Raji (cell line): ENCODE measurements around the gene CACNG4.

Experiments
- POLR2A ChIP-seq: IDR thresholded peaks from 2 replicates; pipeline ENCODE4 v1.6.1; 2011; ENCODE audit warnings: low read depth, low read length, control low read depth; ENCODE audit not compliant: insufficient read depth

CACNG4 gene

DNA sequence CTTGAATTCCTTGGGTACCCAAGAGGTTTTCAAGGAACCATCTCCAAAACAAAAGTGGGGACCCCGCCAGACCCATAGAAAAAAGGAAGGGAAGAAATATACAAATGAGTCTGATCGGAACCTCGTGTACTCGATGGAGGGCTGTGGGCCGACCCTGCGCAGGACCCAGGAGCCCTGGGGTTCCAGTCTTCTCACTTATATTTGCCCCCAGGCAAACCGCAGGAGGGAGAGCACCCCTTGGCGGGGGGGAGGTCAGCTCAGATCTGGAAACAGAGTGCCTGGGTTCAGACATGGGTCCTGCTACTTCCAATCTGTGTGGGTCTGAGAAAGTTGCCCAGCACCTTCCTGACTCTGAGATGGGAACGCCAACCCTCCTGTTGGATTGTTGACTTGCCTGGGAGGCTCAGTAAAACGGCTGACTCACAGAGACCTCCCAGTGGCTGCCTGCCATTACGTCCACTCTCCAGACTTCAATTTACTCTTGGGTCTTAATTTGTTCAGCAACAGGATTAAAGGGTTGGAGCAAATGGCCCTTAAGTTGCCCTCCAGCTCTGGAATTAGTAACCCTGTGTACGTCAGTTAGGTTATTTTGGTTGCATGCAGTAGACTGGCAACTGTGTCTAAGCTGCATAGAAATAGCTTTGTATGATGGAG is 24.9 kb upstream of the CACNG4 start:
- TF ChIP-seq POLR2A, result no peak

DNA sequence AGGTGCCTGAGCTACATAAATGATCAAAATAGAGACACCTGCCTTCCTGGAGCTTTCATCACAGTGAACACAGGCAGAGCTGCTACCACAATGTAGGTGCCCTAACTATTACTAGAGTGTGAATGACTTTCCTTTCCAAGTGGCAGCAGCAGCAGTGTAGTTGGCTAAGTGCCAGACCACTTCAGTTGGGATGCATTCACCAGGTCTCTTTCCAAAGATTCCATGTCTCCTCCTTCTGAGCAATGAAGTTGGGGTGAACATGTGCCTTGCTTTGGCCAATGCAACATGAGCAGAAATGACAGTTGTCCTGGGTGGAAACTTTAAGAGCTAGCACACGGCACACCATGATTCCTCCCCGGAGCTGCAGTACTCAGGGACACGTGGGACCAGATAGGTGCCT is 23.3 kb upstream of the CACNG4 start:
- TF ChIP-seq POLR2A, result no peak

DNA sequence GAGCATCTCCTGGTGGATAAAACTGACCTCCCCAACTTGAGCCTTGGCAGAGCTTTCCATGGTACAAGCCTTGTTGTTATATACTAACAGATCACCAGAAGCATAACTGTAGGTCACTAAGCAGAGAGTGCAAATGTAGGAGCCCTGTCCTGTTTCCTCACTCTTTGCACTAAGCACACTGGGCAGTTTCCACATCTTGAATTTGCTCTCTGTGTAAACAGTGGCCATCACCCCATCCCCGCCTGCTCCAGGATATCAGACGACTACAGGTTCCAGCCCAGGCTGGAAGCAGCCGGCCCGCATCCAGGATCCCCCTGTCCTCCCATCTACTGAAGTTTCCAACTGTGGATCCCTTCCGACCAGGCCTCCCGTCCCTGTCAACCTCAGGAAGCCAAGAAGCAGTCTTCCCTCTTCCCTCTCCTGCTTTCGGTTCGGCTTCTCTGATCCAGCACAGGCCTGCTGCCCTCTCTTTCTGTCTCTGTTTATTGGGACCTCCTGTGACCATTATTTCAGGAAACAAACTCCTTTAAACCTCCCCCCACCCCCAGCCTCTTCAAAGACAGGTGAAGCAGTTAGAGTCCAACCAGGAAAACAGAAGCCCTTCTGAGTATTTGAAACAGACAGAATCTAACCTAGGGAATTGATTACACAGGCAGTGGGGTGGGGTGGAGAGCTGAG is 22.6 kb upstream of the CACNG4 start:
- no peak for TF ChIP-seq POLR2A

DNA sequence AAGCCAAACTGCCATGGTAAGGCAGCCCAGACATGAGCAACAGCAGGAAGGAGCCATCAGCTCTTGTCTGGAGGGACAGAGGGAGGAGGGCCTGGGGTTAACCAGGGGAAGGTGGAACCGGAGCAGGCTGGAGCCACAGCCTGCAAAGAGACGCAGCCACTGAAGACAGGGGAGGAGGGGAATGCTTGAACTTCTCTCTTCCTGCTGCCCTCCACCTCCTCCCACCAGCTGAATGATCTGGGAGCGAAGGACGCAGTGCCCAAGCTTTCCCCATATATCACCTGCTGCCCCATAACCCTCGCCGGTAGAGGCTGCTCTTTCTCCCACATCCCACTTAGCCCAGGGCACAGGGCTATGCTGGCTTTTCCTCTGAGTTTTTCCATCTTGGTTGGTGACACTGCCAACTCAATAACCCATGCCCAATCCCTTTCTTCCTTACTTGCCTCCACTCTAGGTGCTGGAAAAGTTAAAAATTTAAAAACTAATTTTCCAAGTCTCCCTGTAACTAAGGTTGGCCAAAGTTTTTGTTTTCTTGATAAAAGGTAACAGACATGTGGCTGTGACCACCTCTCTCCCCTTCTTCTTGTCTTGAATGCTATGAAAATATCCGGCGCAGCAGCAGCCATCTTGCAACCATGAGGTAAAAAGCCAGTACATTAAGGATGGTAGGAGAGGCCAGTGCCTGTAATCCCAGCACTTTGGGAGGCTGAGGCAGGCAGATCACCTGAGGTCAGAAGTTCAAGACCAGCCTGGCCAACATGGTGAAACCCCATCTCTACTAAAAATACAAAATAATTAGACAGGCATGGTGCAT is 21.8 kb upstream of the CACNG4 start:
- TF ChIP-seq POLR2A, result no peak

DNA sequence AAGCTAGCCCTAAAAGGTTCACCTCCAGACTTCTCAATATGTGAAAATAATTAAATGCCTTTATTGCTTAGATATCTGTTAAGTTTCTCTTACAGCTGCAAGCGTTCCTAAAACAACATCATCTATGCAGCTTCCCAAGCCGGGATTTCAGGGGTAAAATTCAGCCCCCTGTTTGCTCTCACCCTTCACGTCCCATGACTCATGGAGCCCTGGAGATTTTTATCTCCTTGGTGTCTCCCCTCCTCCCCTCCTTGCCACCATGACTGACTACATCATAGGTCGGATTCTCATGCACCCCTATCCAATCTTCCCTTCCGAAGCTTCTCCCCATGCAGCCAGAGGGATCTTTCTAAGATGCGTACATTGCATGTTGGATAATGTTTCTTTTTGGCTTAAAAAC is 21.0 kb upstream of the CACNG4 start:
- no peak for TF ChIP-seq POLR2A

DNA sequence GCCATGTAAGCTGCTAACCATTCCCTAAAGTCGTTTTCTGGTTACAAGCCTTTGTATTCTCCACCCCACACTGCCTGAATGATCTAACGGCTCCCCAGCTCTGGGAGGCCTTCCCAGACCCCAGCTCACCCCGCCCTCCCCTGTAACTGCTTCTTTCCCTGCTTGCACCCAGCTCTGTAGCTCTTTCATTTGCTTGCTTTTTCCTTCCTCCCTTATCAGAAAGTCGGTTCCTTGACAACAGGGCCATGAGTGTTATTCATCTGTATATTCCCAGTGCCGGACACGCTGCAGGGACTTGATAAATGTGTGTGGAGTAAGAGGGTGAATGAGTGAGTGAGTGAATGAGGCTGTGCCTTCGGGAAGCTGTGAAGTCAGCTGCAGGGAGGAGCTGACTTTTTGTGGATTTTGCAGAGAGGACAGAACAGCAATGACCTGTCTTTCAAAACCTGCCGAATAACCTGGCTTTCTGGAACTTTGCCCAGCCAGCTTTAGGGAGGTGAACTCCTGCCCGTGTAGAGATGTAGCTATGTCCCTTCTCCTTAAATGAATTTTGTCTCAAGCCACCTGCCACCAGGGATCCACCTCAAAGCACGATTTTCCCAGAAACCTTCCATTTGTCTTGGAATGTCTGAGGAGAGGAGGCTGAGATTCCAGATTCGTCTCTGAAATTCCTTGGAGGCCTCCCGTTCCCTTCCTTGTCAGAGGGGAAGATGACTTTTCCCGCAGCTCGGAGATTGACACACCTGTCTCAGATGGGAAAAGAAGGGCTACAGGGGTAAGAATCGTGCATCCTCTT is 20.0 kb upstream of the CACNG4 start:
- TF ChIP-seq POLR2A, result no peak

DNA sequence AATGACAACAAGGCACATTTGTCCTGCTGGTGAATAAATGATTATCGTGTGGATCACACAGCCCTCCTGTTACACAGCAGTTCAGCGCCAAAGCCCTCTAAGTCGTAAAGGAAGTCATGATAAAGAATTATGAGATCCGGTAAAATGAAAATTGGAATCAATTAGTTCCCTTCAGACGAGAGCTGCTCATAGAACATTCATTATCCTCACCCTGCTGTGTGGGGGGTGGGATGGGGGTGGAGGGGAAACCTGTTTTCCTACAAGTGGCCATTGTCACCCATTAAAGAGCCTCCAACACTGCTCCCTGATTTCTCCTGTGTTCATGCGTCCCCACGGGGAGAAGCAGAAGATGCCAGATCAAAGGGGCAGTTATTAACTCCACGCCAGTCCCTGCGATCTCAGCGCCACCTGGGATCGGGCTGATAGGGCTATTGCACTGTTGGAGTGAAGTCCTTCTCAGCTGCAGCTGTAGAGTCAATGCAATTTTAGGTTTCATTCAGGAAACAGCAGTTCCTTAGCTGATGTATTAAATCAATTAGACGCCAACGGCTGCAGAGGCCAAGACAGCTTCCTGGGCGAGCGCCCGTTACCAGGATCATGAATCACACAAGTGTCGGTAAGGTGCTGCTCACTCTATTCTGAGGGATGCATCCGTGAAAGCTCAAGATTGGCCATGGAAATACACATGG is 19.2 kb upstream of the CACNG4 start:
- no peak for TF ChIP-seq POLR2A

DNA sequence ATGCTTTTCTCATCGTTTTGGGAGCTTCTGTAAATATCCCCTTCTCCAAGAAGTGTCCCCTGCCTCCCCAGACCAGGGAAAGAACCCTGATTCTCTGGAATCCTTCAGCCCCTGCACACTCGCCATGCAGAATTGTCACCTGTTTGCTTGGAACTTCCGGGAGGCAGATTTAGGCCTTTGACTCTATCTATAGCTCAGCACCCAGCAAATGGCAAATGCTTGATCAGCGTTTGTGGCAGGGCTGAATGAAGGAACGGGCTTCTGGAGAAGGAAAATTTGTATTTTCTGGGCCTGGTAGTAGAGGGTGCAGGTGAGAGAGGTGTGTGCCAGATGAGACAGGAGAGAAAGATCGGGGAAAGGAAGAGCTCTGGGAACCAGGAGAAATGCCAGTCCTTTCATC is 18.3 kb upstream of the CACNG4 start:
- TF ChIP-seq POLR2A, result no peak

DNA sequence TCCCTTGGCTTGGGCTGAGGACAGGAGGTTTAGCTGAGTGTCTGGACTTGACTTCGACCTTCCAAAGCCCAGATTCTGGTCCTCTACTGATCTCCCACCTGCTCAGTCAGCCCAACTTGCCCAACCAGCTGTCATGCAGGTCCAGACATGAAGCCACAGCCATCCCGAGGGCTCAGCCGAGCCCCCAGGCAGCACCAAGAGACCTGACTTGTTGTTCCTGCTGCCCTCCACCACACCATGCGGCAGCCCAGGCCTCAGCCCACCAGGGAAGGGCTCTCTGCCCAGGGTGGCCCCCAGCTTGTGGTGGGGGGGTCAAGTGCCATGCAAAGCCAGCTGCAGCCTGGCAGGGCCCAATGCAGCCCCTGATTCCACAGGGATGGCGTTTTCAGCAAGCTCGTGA is 17.2 kb upstream of the CACNG4 start:
- no peak for TF ChIP-seq POLR2A

DNA sequence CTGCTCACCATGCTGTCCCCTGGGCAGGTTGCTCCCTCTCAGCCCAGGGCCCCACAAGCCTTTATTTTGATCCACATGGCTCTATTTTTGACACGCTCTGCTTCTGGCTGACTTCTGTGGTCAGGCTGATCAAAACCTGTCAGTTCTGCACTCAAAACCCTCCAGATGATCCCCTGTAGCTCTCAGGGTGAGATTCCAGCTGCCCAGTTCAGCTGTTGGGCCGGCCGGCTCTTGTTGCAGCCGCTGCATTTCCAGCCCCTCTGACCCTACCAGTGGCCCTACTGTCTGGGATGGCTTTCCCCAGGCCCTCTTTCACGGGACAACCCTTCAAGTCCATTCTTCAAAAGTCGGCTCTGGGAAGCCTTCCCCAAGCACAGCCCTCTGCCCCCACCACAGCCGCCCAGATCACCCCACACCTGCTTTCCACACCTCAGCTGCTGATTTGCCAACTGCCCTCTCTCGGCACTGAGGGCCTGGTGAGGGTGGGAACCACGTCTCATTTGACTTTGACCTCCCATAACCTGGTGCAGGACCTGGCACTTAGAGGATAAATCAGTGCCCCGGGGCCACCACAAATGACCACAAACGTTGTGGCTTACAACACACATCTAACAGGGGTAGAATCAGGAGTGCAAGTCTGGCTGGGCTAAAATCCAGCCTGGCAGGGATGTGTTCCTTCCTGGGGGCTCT is 16.3 kb upstream of the CACNG4 start:
- TF ChIP-seq POLR2A, result no peak

DNA sequence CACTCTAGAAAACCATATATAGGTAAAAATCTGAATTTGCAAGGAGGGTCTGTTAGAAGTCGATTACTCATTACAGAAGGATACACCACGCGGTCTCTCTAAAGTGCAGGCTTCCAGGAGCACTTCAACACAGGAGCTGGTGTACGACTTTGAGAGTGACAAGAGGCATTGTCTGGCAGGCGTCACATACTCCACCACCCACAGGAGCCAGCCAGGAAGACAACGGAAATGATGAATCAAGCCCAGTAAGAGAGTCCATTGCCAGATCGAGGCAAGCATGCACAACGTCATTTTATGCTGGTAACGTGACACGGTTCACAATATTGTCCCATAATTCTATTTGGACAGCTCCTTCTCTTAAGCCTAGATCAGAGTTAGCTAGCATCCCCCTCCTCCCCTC is 15.0 kb upstream of the CACNG4 start:
- TF ChIP-seq POLR2A, result no peak

DNA sequence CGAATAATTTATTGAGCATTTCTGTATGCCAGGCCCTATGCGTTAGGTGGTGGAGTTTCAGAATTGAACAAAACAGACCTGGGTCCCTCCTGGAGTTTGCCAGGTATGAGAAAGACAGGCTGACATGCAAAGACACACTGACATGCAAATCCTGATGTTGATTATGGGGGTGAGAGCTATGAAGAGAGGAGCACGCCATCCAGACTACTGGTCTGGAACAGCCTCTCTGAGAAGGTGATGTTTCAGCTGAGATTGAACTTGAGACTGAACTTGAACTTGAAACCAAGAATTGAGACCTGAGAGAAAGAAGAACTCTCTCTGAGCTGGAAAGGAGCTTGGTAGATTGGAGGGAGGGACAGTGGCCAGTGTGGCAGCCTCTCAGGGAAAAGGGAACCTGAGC is 14.2 kb upstream of the CACNG4 start:
- no peak for TF ChIP-seq POLR2A

DNA sequence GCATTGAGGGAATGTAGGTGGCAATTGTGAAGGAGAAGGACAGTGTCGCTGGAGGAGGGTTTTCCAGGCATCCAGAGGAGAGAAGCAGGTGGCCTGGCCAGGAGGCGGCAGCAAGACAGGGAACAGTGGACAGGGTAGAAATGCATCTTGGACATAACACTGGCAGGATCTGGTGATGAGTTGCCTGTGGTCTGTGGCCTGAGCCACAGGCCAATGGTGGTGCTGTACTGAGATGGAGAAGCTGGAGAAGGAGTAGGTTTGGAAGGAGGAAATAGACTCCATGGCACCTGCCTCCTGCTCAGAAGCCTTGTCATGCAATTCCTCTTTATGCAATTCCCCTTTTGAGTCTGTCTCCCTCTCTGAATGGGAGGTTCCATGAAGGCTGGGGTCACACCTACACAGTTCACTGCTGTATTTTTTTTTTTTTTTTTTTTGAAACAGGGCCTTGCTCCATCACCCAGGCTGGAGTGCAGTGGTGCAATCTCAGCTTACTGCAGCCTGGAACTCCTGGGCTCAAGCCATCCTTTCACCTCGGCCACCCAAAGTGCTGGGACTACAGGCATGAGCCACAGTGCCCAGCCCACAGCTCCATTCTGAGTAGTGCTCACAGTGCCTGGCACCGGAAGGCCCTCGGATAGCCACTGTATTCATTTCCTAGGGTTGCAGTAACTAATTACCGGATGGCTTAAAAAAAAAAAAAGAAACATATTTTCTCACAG is 13.5 kb upstream of the CACNG4 start:
- no peak for TF ChIP-seq POLR2A

DNA sequence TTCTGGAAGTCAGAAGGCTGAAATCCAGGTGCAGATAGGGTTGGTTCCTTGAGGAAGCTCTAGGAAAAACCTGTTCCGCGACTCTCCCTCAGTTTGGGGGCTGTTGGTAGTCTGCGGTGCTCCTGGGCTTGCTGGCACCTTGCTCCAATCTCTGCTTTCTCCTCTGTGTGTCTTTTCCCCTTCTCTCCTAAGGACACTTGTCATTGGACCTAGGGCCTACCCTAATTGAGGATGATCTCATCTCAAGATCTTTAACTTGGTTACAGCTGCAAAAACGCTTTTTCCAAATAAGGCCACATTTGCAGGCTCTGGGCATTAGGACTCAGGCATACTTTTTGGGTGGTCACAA is 12.9 kb upstream of the CACNG4 start:
- TF ChIP-seq POLR2A, result no peak

DNA sequence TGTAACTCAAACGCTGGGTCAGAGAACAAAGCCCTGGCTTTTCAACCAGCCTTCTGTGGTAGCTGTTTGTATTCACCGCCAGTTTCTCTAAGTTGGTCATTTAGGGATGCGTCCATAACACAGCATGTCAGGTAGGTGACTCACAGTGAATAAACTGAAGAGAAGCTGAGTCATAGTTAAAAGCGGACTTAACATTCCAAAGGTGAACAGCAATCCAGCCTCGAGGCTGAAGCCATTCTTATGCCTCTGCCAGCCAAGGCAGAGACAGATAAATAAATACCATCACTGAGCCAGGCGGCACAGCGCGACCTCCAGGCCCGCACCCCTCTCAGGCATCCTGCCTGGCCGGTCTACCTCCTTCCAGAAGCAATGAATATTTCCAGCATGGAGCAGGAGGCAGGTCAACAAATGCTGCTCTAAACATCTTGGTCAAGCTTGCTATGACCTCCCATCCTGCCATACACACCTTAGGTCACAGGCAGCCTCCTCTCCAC is 12.4 kb upstream of the CACNG4 start:
- no peak for TF ChIP-seq POLR2A
